NCI-H146 (cell line): ENCODE measurements around the gene RTN4.
A peak's percentile ranks its signal among the peaks of the same experiment; 100 is the strongest.
"Not testable (repeated sequence)": the region's sequence is repeated elsewhere in the genome, so short reads cannot be mapped to it uniquely, and the experiment has no call there.

ENCODE experiments used
- DNase-seq: peaks from one replicate; lab custom pipeline; 2025; lab: John Stamatoyannopoulos, UW

RTN4 gene

DNA sequence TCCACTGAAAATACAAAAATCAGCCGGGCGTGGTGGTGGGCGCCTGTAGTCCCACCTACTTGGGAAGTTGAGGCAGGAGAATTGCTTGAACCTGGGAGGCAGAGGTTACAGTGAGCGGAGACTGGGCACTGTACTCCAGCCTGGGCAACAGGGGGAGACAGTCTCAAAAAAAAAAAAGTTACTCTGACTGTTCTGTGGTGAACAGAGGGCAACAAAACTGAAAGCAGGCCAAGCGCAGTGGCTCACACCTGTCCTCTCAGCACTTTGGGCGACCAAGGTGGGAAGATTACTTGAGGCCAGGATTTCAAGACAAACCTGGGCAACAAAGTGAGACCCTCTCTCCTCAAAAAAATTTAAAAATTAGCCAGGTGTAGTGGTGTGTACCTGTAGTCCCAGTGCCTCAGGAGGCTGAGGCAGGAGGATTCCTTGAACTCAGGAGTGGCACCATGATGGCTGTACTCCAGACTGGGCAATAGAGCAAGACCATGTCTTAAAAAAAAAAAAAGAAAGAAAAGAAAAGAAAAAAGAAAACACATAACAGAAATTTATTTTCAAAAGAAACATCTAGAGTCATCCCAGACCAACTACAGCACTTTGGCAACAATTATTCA, 13.6 kb upstream of the RTN4 start:
- DNase-seq, result no peak

DNA sequence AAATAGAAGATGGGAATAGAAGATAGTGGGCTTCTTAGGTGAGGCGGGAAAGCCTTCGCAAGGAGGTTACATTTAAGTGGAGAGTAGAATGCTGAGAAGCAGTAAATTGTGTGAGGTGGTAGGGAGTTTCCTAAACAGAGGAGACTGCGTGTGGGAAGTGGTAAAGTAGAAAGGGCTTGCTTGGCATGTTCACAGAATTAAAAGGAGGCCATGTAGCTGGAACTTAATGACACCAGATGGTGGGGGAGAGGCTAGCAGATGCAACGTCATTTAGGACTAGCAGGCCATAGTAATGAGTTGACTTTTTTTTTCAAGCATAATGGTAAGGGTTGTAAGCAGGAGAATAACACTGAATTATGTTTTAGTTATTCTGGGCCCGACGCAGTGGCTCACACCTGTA, 13.0 kb upstream of the RTN4 start:
- DNase-seq, result no peak

DNA sequence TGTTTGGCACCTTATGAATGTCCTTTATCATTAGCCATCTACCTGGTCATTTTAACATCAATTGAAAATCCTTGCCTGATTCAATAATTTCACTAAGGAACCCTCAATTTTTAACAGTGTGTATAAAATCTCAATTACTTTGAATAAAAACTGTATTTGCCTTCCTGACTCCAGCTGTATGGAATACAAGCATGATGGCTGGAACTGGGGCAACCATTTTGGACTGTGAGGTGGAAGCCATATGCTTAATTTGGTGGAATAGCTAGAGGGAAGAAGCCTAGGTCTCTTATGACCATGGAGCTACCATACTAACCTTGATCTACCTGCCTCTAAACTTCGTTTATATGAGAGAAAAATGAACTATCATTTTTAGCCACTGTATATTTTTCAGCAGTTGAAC, 12.5 kb upstream of the RTN4 start:
- no peak for DNase-seq

DNA sequence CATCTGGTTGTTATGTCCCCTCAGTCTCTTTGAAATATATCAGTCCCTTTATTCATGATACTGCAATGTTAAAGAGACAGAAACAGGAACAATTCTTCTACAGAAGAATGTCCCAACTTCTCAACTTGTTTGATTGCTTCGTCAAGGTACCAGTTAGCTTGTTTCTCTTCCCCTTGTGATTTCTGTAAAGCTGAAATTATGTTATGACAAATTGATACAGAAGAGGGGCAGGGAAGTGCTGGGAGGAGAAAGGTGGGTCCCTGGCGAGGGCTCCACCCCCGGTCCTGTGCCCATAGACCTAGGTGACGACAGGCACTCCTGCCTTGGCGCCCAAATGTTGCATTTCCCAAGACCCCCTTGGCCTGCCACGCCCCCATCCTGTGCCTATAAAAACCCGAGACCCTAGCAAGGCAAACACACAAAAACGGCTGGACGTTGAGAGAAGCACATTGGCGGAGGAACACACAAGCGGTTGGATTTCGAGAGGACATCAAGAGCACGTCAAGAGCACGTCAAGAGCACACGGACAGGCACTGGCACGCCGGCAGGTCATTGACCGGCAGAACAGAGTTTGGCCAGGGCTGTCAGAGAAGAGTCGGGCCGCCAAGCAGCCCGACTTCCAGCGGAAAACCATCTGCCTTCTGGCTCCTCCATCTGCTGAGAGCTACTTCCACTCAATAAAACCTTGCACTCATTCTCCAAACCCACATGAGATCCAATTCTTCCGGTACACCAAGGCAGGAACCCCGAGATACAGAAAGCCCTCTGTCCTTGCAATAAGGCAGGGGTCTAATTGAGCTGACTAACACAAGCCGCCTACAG, 11.5 kb upstream of the RTN4 start:
- DNase-seq, result no peak

DNA sequence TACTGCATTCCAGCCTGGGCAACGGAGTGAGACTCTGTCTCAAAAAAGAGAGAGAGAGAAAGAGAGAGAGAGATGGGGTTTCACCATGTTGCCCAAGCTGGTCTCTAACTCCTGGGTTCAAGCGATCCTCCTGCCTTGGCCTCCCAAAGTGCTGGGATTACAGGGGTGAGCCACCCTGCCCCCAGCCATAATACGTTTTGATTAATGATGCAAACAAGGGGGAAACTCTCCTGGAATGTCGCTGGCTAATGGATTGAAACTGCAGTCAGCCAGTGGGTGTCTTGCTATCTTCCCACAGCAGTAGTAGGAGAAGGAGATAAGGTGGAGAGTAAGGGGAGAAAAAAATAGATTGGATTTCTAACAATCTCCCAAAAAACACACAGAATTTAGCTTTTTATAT, 9.5 kb upstream of the RTN4 start:
- DNase-seq, result no peak

DNA sequence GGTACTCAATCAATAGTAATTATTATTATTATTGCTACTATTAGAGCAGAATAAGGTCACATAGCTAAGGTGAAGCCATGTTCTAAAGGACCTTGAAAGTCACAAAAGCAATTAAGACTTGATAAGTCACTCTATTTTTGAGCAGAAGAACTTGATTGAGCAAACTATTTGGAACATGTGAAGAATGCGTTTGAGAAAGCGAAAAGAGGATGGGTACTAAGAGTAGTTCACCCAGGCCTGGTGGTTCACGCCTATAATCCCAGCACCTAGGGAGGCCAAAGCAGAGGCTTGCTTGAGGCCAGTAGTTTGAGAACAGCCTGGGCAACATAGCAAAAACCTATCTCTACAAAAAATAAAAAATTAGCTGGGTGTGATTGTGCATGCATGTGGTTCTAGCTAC, 7.2 kb upstream of the RTN4 start:
- no peak for DNase-seq

DNA sequence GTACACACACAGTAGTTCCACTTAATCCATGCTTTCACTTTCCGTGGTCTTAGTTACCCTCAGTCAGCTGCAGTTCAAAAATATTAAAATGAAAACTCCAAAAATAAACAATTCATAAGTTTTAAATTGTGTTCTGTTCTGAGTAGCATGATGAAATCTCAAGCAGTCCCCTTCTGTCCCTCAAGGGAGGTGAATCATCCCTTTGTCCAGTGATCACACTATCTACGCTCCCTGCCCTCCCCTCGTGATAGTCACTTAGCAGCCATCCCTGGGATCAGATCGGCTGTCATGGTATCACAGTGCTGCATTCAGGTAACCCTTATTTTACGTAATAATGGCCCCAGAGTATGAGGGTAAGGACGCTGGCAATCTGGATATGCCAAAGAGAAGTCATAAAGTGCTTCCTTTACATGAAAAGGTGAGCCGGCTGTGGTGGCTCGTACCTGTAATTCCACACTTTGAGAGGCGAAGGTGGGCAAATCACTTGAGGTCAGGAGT, 5.8 kb upstream of the RTN4 start:
- no peak for DNase-seq

DNA sequence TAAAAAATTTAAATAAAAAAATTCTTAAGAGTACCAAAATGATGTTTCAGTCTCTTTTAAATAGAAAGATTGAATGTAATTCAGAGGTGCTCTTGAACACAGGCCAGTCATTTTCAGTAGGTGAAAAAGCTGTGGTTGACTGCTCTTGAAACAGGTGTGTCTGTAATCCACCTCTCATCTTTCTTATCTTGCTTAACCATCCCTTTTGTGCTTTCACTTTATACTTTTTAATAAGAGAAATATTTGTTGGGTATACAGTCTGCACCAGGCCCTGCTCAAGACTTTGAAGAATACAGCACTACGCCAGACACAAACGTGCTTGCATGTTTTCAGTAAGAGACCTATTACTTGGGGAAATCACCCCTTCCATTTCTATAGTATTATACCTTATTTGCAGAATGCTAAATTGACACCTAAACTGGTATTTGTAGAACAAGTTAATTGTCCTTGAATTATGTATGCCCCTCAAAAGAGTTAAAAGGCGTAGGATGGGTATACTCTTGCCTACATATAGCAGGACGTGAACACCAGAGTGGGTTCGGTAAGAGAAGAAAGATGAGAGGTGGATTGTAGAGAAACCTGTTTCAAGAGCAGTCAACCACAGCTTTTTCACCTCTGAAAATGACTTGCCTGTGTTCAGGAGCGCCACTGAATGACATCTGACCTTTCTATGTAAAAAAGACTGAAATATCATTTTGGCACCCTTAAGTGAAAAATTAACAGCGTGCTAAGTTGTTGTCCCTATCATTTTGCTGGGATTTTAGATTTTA, 4.0 kb upstream of the RTN4 start:
- no peak for DNase-seq

DNA sequence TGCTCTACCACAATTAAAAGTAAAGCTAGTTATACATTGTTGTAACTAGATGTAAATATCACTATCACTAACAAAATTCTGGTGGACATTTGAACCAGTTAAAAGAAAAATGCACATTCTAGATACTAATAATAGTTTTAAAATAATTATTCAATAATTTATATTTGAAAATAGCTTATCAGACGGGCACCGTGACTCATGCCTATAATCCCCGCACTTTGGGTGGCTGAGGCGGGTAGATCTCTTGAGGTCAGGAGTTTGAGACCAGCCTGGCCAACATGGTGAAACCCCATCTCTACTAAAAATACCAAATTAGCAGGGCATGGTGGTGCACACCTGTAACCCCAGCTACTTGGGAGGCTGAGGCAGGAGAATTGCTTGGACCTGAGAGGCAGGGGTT, 3.0 kb upstream of the RTN4 start:
- not testable (repeated sequence) for DNase-seq

DNA sequence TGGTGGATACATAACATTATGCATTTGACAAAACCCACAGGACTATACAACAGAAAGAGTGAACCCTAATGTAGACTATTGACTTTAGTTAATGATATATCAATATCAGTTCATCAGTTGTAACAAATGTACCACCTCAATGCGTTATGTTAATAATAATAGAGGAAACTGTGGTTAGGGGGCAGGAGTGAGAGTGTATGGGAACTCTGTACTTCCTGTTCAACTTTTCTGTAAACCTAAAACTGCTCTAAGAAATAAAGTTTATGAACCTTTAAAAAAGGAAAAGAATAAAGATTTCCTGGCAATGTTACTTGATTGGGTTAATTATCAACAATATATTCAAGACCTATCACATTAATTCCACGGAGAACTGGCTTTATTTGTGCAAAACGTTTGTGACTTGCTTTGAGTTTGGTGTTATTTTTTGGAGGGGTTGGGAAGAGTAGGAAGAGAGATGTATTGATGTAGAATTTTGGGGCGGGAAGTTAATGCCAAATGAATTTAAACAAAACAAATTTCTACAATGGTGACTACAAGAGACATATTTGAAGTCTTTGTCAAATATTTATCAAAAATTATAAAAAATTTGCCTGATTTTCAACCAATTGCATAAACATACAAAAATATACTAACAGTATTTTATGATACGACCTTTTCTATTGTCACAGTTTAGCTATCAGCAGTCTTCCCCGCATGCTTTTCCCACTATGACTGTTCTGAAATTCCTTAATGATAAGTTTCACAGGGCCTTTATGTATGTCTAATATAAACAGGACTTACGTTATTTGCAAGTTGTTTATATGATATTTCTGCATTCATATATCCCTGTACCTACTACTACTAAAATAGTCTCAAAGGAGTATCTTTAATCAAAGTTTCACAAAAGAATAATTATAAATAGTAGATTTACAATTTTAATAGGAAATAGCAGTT, 2.1 kb upstream of the RTN4 start:
- no peak for DNase-seq

DNA sequence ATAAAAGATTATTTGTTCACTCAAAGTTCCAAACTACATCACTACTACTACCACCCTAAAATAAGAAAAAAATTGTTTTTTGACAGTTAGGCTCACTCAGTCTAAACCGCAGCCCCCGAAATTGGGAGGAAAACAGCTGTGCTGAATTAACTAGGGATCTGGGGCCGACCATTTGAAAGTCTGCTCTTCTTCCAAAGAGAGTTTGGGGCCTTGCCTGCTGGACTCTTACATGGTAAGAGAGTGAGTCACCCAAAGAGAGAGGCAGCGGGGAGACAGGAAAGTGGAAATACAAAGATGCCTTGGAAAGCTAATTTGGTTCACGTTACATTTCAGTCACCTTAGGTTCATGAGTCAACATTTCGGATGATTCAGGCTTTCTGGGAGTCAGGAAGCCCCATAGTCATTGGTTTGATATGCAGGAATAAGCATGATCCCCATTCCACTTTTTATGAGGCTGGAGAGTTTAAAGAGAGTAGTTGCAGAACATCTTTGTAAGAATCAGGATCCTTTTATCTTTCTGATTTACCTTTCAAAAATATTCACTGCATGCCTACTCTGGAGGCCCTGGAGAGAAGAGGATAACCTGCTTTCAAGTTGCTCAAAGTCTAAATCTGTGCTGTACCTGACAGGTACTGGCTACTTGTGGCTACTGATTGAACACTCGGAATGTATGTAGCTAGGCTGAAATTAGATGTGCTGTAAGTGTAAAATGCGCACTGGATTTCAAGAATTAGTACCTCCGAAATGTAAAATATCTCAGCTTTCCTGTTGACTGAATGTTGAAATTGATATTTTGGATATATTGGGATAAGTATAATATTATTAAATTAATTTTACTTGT, 995 bp upstream of the RTN4 start:
- peak; percentile 45 for DNase-seq

DNA sequence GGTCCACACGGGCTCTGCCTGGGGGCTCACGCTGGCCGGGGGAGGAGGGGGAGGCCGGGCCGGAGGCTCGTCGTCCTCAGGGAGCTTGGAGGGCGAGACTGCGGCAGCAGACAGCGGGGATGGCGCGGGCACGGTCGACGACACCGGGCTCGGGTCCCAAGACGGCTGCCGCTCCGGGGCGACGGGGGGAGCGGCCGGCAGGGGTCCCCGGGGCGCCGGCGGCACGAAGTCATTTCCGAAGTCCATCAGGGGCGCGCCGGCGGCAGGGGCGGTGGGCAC, 491 bp downstream of the RTN4 start:
- no peak for DNase-seq

DNA sequence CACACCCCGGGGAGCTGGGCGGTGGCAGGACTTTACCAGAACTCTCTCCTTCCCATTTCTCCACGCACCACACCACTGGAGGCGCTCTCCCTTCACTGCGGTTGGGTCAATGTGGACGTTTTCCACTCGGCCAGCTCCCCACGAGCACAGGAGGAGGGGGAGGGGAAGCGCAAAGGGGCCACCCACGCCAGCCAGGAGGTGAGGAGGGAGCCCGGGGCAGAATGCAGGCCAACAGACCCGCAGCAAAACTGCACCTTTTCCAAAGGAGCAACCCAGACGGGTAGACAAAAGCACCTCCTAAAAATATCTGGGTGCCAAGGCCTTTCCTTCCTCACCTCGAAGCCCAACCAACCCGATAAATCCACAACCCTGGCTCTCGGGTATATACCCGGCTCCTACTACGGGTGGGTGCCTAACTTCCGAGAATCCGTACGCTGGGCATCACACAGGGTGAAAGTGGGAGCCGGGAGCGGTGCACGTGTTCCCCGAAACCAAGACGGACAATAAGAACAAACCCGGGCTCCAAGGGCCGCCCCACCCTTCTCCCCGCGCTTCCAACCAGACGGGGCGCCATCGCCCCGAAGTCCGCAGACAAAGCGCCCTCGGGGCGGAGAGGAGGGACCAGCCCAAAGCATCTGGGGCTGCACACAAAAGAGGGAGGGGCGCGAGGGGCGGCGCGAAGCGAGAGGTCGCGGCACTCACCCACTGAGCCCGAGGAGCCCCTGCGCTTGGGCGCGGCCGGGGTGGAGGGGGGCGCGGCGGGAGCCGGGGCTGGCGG, 1.0 kb downstream of the RTN4 start:
- DNase-seq, result peak; percentile 70

DNA sequence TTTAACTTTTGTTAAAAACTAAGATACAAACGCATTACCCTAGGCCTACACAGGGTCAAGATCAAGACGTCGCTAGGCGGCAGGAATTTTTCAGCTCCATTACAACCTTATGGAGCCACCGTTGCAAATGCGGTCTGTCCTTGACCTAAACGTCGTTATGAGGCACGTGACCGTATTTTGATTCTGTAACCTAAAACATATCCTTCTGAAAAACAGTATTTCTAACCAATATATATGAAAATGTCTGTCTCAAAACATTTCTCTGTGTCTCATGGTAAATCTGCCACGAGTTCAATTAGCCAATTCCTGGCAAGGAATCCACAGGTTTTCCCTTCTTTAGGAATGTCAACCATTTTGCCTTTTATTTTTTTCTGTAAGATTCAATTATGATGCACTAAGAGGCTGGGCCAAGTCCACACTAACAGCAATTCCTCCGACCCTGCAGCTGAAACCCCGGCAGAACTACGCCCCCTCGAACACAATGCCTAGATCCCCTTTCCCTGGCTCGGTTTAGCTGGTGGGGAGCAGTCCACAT, 1.7 kb downstream of the RTN4 start:
- peak; percentile 8 for DNase-seq

DNA sequence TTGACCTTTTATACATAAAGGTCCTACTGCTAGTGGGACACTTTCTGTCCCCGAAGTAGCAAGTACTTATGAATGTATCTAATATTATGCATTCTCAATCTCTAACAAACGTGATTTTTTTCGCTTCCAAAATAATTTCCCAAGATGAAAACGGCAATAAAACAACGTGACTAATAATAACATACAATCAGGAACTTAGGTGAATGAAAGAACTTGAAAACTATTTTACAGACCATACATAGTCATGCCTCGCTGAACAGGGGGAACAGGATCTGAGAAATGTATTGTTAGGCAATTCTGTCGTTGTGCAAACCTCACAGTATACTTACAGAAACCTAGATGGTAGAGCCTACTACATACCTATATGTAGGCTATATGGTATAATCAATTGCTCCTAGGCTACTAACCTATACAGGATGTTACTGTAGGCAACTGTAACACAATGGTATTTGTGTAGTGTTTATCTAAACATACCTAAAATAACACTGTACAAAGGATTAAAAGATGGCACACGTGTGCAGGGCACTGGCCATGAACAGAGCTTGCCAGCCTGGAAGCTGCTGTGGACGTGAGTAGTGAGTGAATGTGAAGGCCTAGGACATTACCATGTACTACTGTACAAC, 2.5 kb downstream of the RTN4 start:
- peak; percentile 11 for DNase-seq

DNA sequence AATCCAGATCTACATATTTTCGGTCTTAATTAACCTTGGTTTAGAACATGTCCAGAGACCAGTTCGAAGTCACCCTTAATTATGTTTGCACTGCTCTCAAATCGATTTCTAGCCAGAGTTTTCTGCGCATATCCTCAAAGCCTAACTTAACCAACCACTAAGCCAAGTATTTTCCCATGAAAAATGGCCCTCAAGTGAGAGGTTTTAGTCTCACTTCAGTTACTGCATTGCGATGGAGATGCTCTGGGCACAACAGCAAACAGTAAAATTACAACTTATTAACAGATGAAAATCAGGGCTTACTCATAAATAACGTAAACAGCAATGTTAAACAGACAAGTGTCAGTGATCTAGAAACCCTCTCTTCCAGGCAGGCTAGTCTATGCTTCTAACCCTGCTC, 4.5 kb downstream of the RTN4 start:
- peak; percentile 2 for DNase-seq

DNA sequence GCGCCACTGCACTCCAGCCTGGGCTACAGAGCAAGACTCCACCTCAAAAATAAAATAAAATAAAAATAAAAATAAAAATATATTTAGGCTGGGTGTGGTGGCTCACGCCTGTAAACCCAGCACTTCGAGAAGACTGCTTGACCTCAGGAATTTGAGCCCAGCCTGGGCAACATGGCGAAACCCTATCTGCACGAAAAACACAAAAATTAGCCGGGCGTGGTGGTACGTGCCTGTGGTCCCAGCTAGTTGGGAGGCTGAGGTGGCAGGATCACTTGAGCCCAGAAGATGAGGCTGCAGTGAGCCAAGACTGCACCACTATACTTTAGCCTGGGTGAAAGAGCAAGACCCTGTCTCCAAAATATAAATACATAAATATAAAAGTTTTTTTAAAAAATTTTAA, 6.4 kb downstream of the RTN4 start:
- no peak for DNase-seq

DNA sequence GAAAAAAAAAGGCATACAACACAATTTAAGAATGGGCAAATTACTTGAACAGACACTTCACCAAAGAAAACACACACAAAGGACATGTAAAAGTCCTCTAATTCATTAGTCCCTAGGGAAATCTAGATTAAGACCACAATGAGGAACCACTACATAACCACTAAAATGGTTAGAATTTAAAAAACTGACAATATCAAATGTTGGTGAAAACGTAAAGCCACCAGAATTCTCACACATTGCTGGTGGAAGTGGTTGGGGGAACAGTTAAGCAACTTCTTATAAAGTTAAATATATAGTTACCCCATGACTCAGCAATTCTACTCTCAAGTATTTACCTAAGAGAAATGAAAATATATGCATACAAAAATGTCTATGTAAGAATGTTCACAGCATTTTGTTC, 11.8 kb downstream of the RTN4 start:
- DNase-seq, result no peak

DNA sequence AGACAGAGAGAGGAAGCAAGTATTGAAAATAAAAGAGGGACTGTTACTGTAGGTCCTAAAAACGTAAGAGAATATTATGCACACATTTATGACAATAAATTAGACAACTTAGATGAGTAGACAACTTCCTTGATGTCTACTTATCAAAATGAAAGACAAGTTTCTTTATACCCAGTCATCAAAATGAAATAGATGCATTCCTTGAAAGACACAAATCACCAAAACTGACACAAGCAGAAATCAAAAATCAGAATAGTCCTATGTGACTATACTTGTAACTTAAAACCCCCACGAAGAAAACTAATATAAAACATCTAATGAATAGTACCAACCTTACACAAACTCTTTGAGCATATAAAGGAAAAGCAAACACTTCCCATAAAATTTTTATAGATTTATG, 14.5 kb downstream of the RTN4 start:
- no peak for DNase-seq

DNA sequence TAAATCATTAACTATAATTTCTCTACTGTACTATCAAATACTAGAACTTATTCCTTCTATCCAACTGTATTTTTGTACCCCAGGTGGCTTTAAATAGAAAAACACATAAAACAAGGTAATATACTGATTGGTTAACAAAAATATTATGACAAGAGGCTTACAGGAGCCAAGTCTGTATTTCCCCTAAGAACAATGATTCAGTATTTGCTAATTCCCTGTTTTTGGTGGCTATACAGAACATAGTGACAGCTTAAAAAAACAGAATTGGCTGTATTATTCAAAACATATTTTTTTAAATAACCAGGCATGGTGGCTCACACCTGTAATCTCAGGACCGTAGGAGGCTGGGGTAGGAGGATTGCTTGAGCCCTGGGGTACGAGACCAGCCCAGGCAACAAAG, 16.3 kb downstream of the RTN4 start:
- no peak for DNase-seq
